Nephron progenitor cell (in vitro differentiated cells): ENCODE measurements around the gene WSCD2.

ENCODE experiments used
- DNase-seq: peaks from one replicate; pipeline ENCODE4 v3.0.0; 2021
- H3K27ac Mint-ChIP-seq: 2 replicates; pipeline ENCODE4 v1.8.0; 2021; ENCODE audit warnings: mild to moderate bottlenecking, moderate library complexity, mixed read lengths
- H3K27me3 Mint-ChIP-seq: 2 replicates; pipeline ENCODE4 v1.8.0; 2021; ENCODE audit warnings: mild to moderate bottlenecking, low read depth, mixed read lengths; ENCODE audit not compliant: poor library complexity
- H3K36me3 Mint-ChIP-seq: 2 replicates; pipeline ENCODE4 v1.8.0; 2021; ENCODE audit warnings: low read depth, mixed read lengths
- H3K4me1 Mint-ChIP-seq: 2 replicates; pipeline ENCODE4 v1.8.0; 2021; ENCODE audit warnings: mixed read lengths
- H3K4me3 Mint-ChIP-seq: 2 replicates; pipeline ENCODE4 v1.8.0; 2021; ENCODE audit warnings: mild to moderate bottlenecking, moderate library complexity, mixed read lengths
- H3K9me3 Mint-ChIP-seq: 2 replicates; pipeline ENCODE4 v1.8.0; 2021; ENCODE audit warnings: mild to moderate bottlenecking, moderate library complexity, mixed read lengths
- CTCF ChIP-seq: fragments of 200-600 bp; sonication (generic); IDR thresholded peaks from 2 replicates; pipeline ENCODE4 v1.5.0; 2021; ENCODE audit warnings: antibody characterized with exemption

The WSCD2 gene

DNA sequence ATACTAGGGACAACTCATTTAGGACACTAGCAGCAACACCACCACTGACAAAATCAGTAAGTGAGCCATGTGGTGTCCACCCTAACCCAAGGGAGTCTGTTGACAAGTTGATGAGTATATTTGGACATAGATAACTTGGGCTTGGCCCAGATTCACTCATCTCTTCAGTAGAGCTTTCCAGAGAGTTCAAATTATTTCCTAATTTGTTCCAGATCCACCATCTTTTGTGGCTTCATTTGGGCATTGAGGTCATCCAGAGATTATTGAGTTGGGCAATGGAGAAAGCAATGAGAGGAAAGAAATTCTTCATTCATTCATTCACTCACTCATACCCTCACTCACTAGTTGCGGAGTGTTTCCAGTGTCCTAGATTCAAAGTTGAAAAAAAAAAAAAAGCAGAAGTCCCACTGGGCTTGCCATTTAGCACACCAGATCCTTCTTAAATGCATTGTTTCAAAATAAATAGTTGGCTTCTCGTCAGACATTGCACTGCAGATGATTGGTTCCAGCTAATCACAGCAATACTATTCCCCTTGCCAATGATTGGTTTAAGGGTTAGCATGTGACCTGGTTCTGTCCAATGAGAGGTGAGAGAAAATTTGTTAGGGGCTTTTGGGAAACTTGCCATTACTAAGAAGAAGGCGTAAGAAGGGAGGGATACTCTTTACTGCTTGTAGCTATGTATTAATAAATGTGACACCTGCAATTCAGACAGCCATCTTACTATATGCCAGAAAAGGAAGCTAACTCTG is 31.8 kb upstream of the WSCD2 start:
- no peak for DNase-seq
- Mint-ChIP-seq H3K4me3 (no peak overlapping the region), H3K9me3 (no peaks in the 10 kb centered on the region), H3K36me3 (no peaks in the 10 kb centered on the region), H3K27me3 (peaks cover 59% of the 10 kb centered on the region), H3K27ac (no peak overlapping the region), H3K4me1 (peaks cover 28% of the 10 kb centered on the region)
- TF ChIP-seq CTCF, result no peak

- no peaks in the 10 kb centered on the region for H3K9me3 Mint-ChIP-seq
- no peak for DNase-seq
These were observed 30.7 kb upstream of the WSCD2 start for GRCh38 chr12:108098374-108098773.

DNA sequence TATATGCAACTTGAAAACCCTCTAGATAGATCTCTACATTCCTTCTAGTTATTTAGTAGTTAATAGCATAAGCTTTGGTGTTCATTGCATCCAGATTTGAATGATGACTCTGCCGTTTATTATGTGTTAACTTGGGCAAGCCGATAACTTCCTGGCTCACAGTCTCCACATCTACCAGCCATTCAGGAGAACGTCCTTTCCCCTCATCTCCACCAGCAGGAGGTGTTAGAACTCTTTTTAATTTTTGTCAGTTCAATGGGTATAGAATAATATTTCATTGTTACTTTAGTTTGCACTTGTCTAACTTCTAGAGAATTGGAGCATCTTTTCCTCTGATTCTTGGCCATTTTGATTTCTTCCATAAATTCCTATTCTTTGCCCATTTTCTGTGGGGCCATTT is 30.0 kb upstream of the WSCD2 start:
- H3K9me3 Mint-ChIP-seq, result no peaks in the 10 kb centered on the region
- no peak for TF ChIP-seq CTCF
- DNase-seq, result no peak
- no peak overlapping the region for H3K27ac Mint-ChIP-seq
- H3K4me3 Mint-ChIP-seq, result no peak overlapping the region
- peaks cover 44% of the 10 kb centered on the region for H3K27me3 Mint-ChIP-seq
- H3K36me3 Mint-ChIP-seq, result no peaks in the 10 kb centered on the region
- peaks cover 20% of the 10 kb centered on the region for H3K4me1 Mint-ChIP-seq

More at GRCh38 chr12:108098374-108098773, 30.7 kb upstream of the WSCD2 start:
- no peak overlapping the region for H3K27ac Mint-ChIP-seq
- no peak for TF ChIP-seq CTCF
- no peaks in the 10 kb centered on the region for H3K36me3 Mint-ChIP-seq
- peaks cover 23% of the 10 kb centered on the region for H3K4me1 Mint-ChIP-seq
- peaks cover 50% of the 10 kb centered on the region for H3K27me3 Mint-ChIP-seq
- no peak overlapping the region for H3K4me3 Mint-ChIP-seq

- H3K36me3 Mint-ChIP-seq, result no peaks in the 10 kb centered on the region
- H3K4me3 Mint-ChIP-seq, result no peak overlapping the region
- H3K9me3 Mint-ChIP-seq, result no peaks in the 10 kb centered on the region
- DNase-seq, result no peak
- H3K27me3 Mint-ChIP-seq, result peaks cover 35% of the 10 kb centered on the region
- H3K27ac Mint-ChIP-seq, result no peak overlapping the region
- no peak for TF ChIP-seq CTCF
- H3K4me1 Mint-ChIP-seq, result peaks cover 20% of the 10 kb centered on the region
These were observed 29.2 kb upstream of the WSCD2 start for GRCh38 chr12:108099778-108100489.

- no peak for DNase-seq
- Mint-ChIP-seq H3K4me3 (no peak overlapping the region), H3K27ac (no peak overlapping the region), H3K9me3 (no peaks in the 10 kb centered on the region), H3K36me3 (no peaks in the 10 kb centered on the region), H3K4me1 (peaks cover 20% of the 10 kb centered on the region), H3K27me3 (peaks cover 22% of the 10 kb centered on the region)
- no peak for TF ChIP-seq CTCF
These were observed 27.4 kb upstream of the WSCD2 start for GRCh38 chr12:108101605-108102175.
